Activated CD4-positive, alpha-beta T cell treated with anti-CD3 and anti-CD28 coated beads for 24 hours (primary cell): ENCODE measurements around the gene AMZ1.
A peak's percentile ranks its signal among the peaks of the same experiment; 100 is the strongest.

Experiments used
- DNase-seq, 2 donors: peaks; one replicate each; pipeline ENCODE4 v3.0.0-alpha.2; 2020; ENCODE audit warnings: low read depth in 2 of 2

Gene AMZ1

GRCh38 chr7:2750004-2750407 is 62.0 kb downstream of the AMZ1 start:
- DNase-seq = no peak

- no peak for DNase-seq
Measured at GRCh38 chr7:2751086-2751485, 63.1 kb downstream of the AMZ1 start.

- DNase-seq = no peak
Measured at GRCh38 chr7:2753148-2753547, 65.1 kb downstream of the AMZ1 start.

- no peak for DNase-seq
Measured at GRCh38 chr7:2754086-2754485, 66.1 kb downstream of the AMZ1 start.

- no peak for DNase-seq
Measured at GRCh38 chr7:2754912-2755311, 66.9 kb downstream of the AMZ1 start.

GRCh38 chr7:2755531-2755930 is 67.5 kb downstream of the AMZ1 start:
- no peak for DNase-seq

GRCh38 chr7:2757361-2757903 is 69.4 kb downstream of the AMZ1 start:
- DNase-seq = no peak

GRCh38 chr7:2757904-2758672 is 70.1 kb downstream of the AMZ1 start:
- peak; percentile 62 to 65 for DNase-seq

GRCh38 chr7:2758673-2759616 is 70.9 kb downstream of the AMZ1 start:
- no peak for DNase-seq

- no peak for DNase-seq
Measured at GRCh38 chr7:2759736-2760097, 71.7 kb downstream of the AMZ1 start.

GRCh38 chr7:2760098-2760889 is 72.3 kb downstream of the AMZ1 start:
- no peak for DNase-seq

GRCh38 chr7:2761131-2761624 is 73.2 kb downstream of the AMZ1 start:
- DNase-seq = no peak

GRCh38 chr7:2761801-2762497 is 73.9 kb downstream of the AMZ1 start:
- DNase-seq = no peak

GRCh38 chr7:2763597-2763996 is 75.6 kb downstream of the AMZ1 start:
- no peak for DNase-seq

GRCh38 chr7:2764621-2765020 is 76.6 kb downstream of the AMZ1 start:
- DNase-seq = no peak
